ENCODE results near the gene TMEM243. TPM values are rescaled to one million over a fixed set of nuclear protein-coding genes. Genes with fewer than 3 reads are reported as not detected.

Gene TMEM243
- total and polyA plus RNA-seq, 2 donors (not counting 1 experiment from before 2014, with no cell fraction given): 161 to 164 TPM

DNA sequence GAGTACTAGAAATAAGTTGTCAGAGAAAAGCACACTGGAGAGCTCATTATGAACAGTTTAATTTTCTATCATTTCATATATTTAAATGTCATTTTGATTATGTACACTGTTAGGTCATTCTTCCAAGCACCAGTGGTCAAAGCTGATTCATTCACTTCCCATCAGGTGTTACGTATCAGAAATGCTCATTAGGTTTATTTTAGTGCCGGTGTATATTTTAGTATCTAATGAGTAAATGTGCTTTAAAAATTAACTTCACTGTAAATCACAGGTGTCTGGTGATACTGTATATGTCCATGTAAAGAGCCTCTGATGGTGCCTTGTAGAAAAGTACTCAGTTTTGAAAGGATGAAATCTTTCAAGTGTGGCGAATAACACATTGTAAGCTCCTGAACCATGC lies 63.7 kb downstream of the TMEM243 start:
- Histone ChIP-seq H3K9ac (ENCODE audit: low read length) (no peak overlapping the region), H3K9me3 (ENCODE audit: control extremely low read depth in 1 of 3, control insufficient read depth in 2 of 3, insufficient read depth in 1 of 3, low read length in 2 of 3) (no peaks in the 10 kb centered on the region), H2AFZ (ENCODE audit: insufficient read depth, low read depth, low read length, poor library complexity, severe bottlenecking) (no peak overlapping the region), H3K4me3 (ENCODE audit: control extremely low read depth in 1 of 5, extremely low read depth in 1 of 5, insufficient read depth in 1 of 5, low read depth in 2 of 5, low read length in 4 of 5) (peak overlapping the region in 1 of 5 experiments; percentile 11), H3K36me3 (replicated peaks in 1 of 2; ENCODE audit: control extremely low read depth in 1 of 2, control insufficient read depth in 1 of 2, extremely low read depth in 1 of 2, insufficient read depth in 2 of 2, low read length in 1 of 2) (peaks cover 0 to 7% of the 10 kb centered on the region in 2 experiments), H3K4me1 (ENCODE audit: control insufficient read depth in 2 of 2, insufficient read depth in 2 of 2, low read length in 2 of 2) (peaks cover 27 to 57% of the 10 kb centered on the region in 2 donors), H3K4me2 (replicated peaks; ENCODE audit: low read depth, low read length, poor library complexity, severe bottlenecking) (peak overlapping the region; percentile 83), H4K20me1 (ENCODE audit: control insufficient read depth, insufficient read depth, low read length, poor library complexity, severe bottlenecking) (peaks cover 42% of the 10 kb centered on the region), H3K79me2 (ENCODE audit: control insufficient read depth, insufficient read depth, low read length) (peaks cover 86% of the 10 kb centered on the region), H3K27me3 (replicated peaks in 1 of 4; ENCODE audit: control extremely low read depth in 1 of 4, control insufficient read depth in 3 of 4, insufficient read depth in 4 of 4, low read length in 3 of 4) (no peaks in the 10 kb centered on the region), H3K27ac (ENCODE audit: low read length in 2 of 2) (peak overlapping the region in 1 of 2 donors; percentile 45)
- ATAC-seq (ENCODE audit: low read depth) (no peak), DNase-seq (no peak)
- peak overlapping the region; percentile 77 for H3K4me3 Mint-ChIP-seq
- ChIA-PET CTCF (interaction anchor here (0.7 to 1.5 kb wide), 2 partner anchors 13 to 80 kb away, joined by 3 read pairs; no protein-coding TSS in a partner anchor), POLR2A (interaction anchor here (2.1 kb wide), 1 partner anchor 64 kb away, joined by 5 read pairs; no protein-coding TSS in a partner anchor)
- H3K27me3 Mint-ChIP-seq: no peaks in the 10 kb centered on the region
- no CpG with 5 or more reads among the region's 3 CpGs for WGBS (ENCODE audit: insufficient coverage)
- no peak overlapping the region for H3K27ac Mint-ChIP-seq
- H3K9me3 Mint-ChIP-seq (ENCODE audit: insufficient read depth): no peaks in the 10 kb centered on the region
- TF ChIP-seq, protein P1, sequence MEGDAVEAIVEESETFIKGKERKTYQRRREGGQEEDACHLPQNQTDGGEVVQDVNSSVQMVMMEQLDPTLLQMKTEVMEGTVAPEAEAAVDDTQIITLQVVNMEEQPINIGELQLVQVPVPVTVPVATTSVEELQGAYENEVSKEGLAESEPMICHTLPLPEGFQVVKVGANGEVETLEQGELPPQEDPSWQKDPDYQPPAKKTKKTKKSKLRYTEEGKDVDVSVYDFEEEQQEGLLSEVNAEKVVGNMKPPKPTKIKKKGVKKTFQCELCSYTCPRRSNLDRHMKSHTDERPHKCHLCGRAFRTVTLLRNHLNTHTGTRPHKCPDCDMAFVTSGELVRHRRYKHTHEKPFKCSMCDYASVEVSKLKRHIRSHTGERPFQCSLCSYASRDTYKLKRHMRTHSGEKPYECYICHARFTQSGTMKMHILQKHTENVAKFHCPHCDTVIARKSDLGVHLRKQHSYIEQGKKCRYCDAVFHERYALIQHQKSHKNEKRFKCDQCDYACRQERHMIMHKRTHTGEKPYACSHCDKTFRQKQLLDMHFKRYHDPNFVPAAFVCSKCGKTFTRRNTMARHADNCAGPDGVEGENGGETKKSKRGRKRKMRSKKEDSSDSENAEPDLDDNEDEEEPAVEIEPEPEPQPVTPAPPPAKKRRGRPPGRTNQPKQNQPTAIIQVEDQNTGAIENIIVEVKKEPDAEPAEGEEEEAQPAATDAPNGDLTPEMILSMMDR (IDR thresholded peaks at IDR 0.05): no peak
- TF ChIP-seq EZH2 (IDR thresholded peaks at IDR 0.05; ENCODE audit: borderline replicate concordance, insufficient read depth, low read depth, low read length, poor library complexity, severe bottlenecking): no peak
- peaks cover 70% of the 10 kb centered on the region for H3K4me1 Mint-ChIP-seq
- intact Hi-C loops (cut with micrococcal nuclease): loop anchor here (5.0 to 10.0 kb wide), 2 partner anchors 37 to 319 kb away; partner anchors contain the start of gene ABCB4

DNA sequence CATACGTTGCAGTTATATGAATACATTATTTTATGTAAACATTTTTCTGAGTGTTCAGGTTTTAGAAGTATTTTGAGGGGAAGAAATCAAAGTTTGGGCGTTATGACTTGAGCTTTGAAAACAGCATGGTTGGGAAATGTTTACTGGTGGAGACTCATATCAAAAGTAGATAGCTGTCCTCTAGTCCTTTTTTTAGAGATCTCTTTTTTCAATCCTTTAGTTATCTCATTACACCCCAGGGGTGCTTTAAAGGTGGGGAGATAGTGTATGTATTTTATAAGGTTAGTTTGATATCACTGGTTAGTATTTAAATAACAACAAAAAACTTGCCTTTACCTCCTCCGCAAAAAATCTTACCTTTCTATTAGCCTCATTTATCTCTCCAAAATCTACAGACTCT lies 65.0 kb downstream of the TMEM243 start:
- no peak for ATAC-seq (ENCODE audit: low read depth)
- H3K4me3 Mint-ChIP-seq: peak overlapping the region; percentile 44
- peak overlapping the region; percentile 83 for H3K4me2 ChIP-seq (replicated peaks; ENCODE audit: low read depth, low read length, poor library complexity, severe bottlenecking)

More for the DNA sequence above, 65.0 kb downstream of the TMEM243 start:
- peaks cover 61% of the 10 kb centered on the region for H3K4me1 Mint-ChIP-seq
- Histone ChIP-seq H3K27ac (ENCODE audit: low read length in 2 of 2) (peak overlapping the region in 1 of 2 donors; percentile 99), H4K20me1 (ENCODE audit: control insufficient read depth, insufficient read depth, low read length, poor library complexity, severe bottlenecking) (peaks cover 40% of the 10 kb centered on the region), H3K9me3 (ENCODE audit: control extremely low read depth in 1 of 3, control insufficient read depth in 2 of 3, insufficient read depth in 1 of 3, low read length in 2 of 3) (no peaks in the 10 kb centered on the region), H2AFZ (ENCODE audit: insufficient read depth, low read depth, low read length, poor library complexity, severe bottlenecking) (no peak overlapping the region), H3K36me3 (replicated peaks in 1 of 2; ENCODE audit: control extremely low read depth in 1 of 2, control insufficient read depth in 1 of 2, extremely low read depth in 1 of 2, insufficient read depth in 2 of 2, low read length in 1 of 2) (peaks cover 0 to 5% of the 10 kb centered on the region in 2 experiments), H3K9ac (ENCODE audit: low read length) (peak overlapping the region; percentile 97), H3K27me3 (replicated peaks in 1 of 4; ENCODE audit: control extremely low read depth in 1 of 4, control insufficient read depth in 3 of 4, insufficient read depth in 4 of 4, low read length in 3 of 4) (no peaks in the 10 kb centered on the region), H3K79me2 (ENCODE audit: control insufficient read depth, insufficient read depth, low read length) (peaks cover 74% of the 10 kb centered on the region), H3K4me1 (ENCODE audit: control insufficient read depth in 2 of 2, insufficient read depth in 2 of 2, low read length in 2 of 2) (peaks cover 27 to 57% of the 10 kb centered on the region in 2 donors), H3K4me3 (ENCODE audit: control extremely low read depth in 1 of 5, extremely low read depth in 1 of 5, insufficient read depth in 1 of 5, low read depth in 2 of 5, low read length in 4 of 5) (peak overlapping the region in 1 of 5 experiments; percentile 91)
- WGBS (ENCODE audit: insufficient coverage): no CpG with 5 or more reads among the region's 3 CpGs
- intact Hi-C loops (cut with micrococcal nuclease): loop anchor here (5.0 to 10.0 kb wide), 2 partner anchors 320 to 1068 kb away; partner anchors contain the start of genes ABCB4 and SRI
- TF ChIP-seq, protein P1 (IDR thresholded peaks at IDR 0.05): no peak
- TF ChIP-seq EZH2 (IDR thresholded peaks at IDR 0.05; ENCODE audit: borderline replicate concordance, insufficient read depth, low read depth, low read length, poor library complexity, severe bottlenecking): no peak
- POLR2A ChIA-PET: interaction anchor here (3.4 kb wide), 1 partner anchor 64 kb away, joined by 58 read pairs; the partner anchor contains the start of gene TMEM243
- CTCF ChIA-PET: interaction anchor here (0.6 to 1.3 kb wide), 4 partner anchors 14 to 752 kb away, joined by 3 to 5 read pairs (median 4); no protein-coding TSS in a partner anchor
- no peaks in the 10 kb centered on the region for H3K27me3 Mint-ChIP-seq
- H3K9me3 Mint-ChIP-seq (ENCODE audit: insufficient read depth): no peaks in the 10 kb centered on the region
- H3K27ac Mint-ChIP-seq: peak overlapping the region; percentile 47
- no peak for DNase-seq
